DOHH2 (cell line): ENCODE results near the gene KBTBD8.

Experiments
- EZH2phosphoT487 ChIP-seq: fragments of 200-600 bp; sonication (generic); IDR thresholded peaks from 2 replicates; pipeline ENCODE4 v1.6.1; 2017; ENCODE audit warnings: borderline replicate concordance, mild to moderate bottlenecking, antibody characterized with exemption, low read length, moderate library complexity, mixed read lengths
- TF ChIP-seq, protein P1 (sequence below): fragments of 200-600 bp; sonication (generic); IDR thresholded peaks from one replicate; pipeline ENCODE4 v1.5.1; 2014; ENCODE audit warnings: antibody characterized with exemption, mild to moderate bottlenecking, low read depth, low read length; ENCODE audit not compliant: poor library complexity, severe bottlenecking

DNA sequence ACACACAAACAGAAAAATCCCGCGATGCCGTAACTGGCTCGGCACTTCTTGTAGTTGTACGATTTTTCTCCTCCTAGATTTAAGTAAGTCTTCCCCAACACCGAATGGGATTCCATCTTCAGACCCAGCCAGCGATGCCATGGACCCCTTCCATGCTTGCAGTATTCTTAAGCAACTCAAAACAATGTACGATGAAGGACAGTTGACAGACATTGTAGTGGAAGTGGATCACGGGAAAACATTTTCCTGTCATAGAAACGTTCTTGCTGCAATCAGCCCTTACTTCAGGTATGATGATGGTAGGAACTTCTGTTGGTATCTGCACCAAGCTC lies 763 bp downstream of the KBTBD8 start:
- TF ChIP-seq EZH2phosphoT487: no peak
- TF ChIP-seq, protein P1, sequence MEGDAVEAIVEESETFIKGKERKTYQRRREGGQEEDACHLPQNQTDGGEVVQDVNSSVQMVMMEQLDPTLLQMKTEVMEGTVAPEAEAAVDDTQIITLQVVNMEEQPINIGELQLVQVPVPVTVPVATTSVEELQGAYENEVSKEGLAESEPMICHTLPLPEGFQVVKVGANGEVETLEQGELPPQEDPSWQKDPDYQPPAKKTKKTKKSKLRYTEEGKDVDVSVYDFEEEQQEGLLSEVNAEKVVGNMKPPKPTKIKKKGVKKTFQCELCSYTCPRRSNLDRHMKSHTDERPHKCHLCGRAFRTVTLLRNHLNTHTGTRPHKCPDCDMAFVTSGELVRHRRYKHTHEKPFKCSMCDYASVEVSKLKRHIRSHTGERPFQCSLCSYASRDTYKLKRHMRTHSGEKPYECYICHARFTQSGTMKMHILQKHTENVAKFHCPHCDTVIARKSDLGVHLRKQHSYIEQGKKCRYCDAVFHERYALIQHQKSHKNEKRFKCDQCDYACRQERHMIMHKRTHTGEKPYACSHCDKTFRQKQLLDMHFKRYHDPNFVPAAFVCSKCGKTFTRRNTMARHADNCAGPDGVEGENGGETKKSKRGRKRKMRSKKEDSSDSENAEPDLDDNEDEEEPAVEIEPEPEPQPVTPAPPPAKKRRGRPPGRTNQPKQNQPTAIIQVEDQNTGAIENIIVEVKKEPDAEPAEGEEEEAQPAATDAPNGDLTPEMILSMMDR: no peak
